Measurements from ENCODE around the gene PCBP1. TPM values are rescaled to one million over a fixed set of nuclear protein-coding genes. Genes with fewer than 3 reads are reported as not detected.
A peak's percentile ranks its signal among the peaks of the same experiment; 100 is the strongest.

The PCBP1 gene
- total and polyA plus RNA-seq, 9 of the 15 experiments (the other 6 are each of a cell fraction or from before 2014, with no cell fraction given) = 19.2 to 407 (median 78.1) TPM

- TF ChIP-seq FOXJ2 (tag; IDR thresholded peaks at IDR 0.05) (no peak), DLX4 (CRISPR knock-in tag; IDR thresholded peaks at IDR 0.05) (no peak), GATAD2B (IDR thresholded peaks at IDR 0.05; ENCODE audit: borderline replicate concordance) (no peak), ZSCAN32 (CRISPR knock-in tag; IDR thresholded peaks at IDR 0.05) (no peak), ZNF583 (CRISPR knock-in tag; IDR thresholded peaks at IDR 0.05) (0 out of 2 replicates have a peak, but pooled peaks have one; percentile 18), NFIC (IDR thresholded peaks at IDR 0.05) (peak; percentile 58), JUND (IDR thresholded peaks at IDR 0.05; ENCODE audit: borderline replicate concordance, low read depth, low read length) (no peak; the same call in 1 of the 2 replicates), JUND (tag; IDR thresholded peaks at IDR 0.05; ENCODE audit: borderline replicate concordance, low read depth, low read length) (peak; percentile 38; the same call in 1 of the 3 replicates), DMBX1 (CRISPR knock-in tag; IDR thresholded peaks at IDR 0.05; ENCODE audit: borderline replicate concordance) (0 out of 2 replicates have a peak, but pooled peaks have one; percentile 24), DPF2 (IDR thresholded peaks at IDR 0.05) (peak; percentile 90), ZFP36 (IDR thresholded peaks at IDR 0.05; ENCODE audit: low read depth, low read length, partially characterized antibody) (no peak), ZFP1 (CRISPR knock-in tag; IDR thresholded peaks at IDR 0.05) (no peak), ZNF280A (IDR thresholded peaks at IDR 0.05; ENCODE audit: low read depth, partially characterized antibody) (no peak), SMARCE1 (IDR thresholded peaks at IDR 0.05) (peak; percentile 78), BMI1 (IDR thresholded peaks at IDR 0.05; ENCODE audit: low read length) (no peak)
- TF ChIP-seq, protein P1, sequence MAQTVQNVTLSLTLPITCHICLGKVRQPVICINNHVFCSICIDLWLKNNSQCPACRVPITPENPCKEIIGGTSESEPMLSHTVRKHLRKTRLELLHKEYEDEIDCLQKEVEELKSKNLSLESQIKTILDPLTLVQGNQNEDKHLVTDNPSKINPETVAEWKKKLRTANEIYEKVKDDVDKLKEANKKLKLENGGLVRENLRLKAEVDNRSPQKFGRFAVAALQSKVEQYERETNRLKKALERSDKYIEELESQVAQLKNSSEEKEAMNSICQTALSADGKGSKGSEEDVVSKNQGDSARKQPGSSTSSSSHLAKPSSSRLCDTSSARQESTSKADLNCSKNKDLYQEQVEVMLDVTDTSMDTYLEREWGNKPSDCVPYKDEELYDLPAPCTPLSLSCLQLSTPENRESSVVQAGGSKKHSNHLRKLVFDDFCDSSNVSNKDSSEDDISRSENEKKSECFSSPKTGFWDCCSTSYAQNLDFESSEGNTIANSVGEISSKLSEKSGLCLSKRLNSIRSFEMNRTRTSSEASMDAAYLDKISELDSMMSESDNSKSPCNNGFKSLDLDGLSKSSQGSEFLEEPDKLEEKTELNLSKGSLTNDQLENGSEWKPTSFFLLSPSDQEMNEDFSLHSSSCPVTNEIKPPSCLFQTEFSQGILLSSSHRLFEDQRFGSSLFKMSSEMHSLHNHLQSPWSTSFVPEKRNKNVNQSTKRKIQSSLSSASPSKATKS (CRISPR knock-in tag; IDR thresholded peaks at IDR 0.05) = no peak
- TF ChIP-seq, protein P2, sequence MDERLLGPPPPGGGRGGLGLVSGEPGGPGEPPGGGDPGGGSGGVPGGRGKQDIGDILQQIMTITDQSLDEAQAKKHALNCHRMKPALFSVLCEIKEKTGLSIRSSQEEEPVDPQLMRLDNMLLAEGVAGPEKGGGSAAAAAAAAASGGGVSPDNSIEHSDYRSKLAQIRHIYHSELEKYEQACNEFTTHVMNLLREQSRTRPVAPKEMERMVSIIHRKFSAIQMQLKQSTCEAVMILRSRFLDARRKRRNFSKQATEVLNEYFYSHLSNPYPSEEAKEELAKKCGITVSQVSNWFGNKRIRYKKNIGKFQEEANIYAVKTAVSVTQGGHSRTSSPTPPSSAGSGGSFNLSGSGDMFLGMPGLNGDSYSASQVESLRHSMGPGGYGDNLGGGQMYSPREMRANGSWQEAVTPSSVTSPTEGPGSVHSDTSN (CRISPR knock-in tag; IDR thresholded peaks at IDR 0.05; ENCODE audit: low read depth) = no peak
- TF ChIP-seq, protein P2 (tag; conservative IDR thresholded peaks at IDR 0.05; ENCODE audit: low read depth) = peak; percentile 92
- TF ChIP-seq, protein P3, sequence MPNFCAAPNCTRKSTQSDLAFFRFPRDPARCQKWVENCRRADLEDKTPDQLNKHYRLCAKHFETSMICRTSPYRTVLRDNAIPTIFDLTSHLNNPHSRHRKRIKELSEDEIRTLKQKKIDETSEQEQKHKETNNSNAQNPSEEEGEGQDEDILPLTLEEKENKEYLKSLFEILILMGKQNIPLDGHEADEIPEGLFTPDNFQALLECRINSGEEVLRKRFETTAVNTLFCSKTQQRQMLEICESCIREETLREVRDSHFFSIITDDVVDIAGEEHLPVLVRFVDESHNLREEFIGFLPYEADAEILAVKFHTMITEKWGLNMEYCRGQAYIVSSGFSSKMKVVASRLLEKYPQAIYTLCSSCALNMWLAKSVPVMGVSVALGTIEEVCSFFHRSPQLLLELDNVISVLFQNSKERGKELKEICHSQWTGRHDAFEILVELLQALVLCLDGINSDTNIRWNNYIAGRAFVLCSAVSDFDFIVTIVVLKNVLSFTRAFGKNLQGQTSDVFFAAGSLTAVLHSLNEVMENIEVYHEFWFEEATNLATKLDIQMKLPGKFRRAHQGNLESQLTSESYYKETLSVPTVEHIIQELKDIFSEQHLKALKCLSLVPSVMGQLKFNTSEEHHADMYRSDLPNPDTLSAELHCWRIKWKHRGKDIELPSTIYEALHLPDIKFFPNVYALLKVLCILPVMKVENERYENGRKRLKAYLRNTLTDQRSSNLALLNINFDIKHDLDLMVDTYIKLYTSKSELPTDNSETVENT (CRISPR knock-in tag; IDR thresholded peaks at IDR 0.05) = no peak
Measured at GRCh38 chr2:70078384-70078783, 8.9 kb upstream of the PCBP1 start (continued).

All from K562 (cell line).